OCI-LY1 (cell line): ENCODE data around the gene EGFL7.

ENCODE experiments used
- EZH2 ChIP-seq: fragments of 200-600 bp; sonication (generic), shearing (Covaris generic); IDR thresholded peaks from 2 replicates; pipeline ENCODE4 v1.8.0; 2017; ENCODE audit warnings: borderline replicate concordance, mixed run types, mild to moderate bottlenecking, antibody characterized with exemption, low read length, moderate library complexity, mixed read lengths
- TF ChIP-seq, protein P1 (sequence below): fragments of 200-600 bp; sonication (generic), shearing (Covaris generic); IDR thresholded peaks from 2 replicates; pipeline ENCODE4 v1.5.1; 2017; ENCODE audit warnings: mild to moderate bottlenecking, antibody characterized with exemption, low read length, moderate library complexity, mixed read lengths

DNA sequence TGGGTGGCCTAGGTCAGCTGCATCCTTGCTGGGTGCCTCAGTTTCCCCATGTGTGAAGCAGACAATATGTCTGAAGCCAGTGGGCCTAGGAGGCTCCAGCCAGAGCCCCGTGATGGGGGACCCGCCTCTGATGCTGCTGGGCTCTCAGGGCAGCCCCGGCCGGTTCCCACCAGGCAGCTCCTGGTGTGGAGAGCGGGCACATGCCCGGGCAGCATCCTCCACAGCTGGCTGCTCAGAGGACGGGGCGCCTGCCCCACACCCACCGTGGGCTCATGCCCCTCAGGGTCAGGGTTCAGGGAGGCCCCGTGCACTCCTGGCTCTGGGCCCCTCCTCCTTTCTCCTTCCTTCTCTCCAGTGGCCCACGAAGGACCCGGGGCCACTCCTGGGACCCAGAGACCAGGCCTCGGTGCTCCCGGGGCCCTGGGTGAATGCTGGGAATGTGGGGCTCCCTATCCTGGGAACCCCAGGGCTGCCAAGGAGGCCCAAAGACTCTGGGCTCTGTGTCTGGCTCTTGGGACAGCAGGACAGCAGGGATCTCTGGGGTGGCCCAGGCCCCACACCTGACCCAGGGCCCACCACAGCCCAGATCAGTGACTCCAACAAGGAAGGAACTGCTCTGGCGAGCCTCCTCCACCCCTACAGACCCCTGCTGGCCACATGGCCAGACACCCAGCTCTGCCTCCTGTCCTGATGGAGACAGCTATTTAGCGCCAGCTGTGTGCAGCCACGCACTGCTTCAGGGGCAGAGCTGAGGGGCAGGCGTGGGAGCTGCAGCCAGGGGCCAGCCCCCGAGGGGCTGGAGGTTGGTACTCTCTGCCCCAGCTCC is 39.5 kb upstream of the EGFL7 start:
- TF ChIP-seq, protein P1, sequence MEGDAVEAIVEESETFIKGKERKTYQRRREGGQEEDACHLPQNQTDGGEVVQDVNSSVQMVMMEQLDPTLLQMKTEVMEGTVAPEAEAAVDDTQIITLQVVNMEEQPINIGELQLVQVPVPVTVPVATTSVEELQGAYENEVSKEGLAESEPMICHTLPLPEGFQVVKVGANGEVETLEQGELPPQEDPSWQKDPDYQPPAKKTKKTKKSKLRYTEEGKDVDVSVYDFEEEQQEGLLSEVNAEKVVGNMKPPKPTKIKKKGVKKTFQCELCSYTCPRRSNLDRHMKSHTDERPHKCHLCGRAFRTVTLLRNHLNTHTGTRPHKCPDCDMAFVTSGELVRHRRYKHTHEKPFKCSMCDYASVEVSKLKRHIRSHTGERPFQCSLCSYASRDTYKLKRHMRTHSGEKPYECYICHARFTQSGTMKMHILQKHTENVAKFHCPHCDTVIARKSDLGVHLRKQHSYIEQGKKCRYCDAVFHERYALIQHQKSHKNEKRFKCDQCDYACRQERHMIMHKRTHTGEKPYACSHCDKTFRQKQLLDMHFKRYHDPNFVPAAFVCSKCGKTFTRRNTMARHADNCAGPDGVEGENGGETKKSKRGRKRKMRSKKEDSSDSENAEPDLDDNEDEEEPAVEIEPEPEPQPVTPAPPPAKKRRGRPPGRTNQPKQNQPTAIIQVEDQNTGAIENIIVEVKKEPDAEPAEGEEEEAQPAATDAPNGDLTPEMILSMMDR: no peak
- TF ChIP-seq EZH2: no peak
